Ovary (tissue), 9 donors: Measurements from ENCODE around the gene TES. TPM values are rescaled to one million over a fixed set of nuclear protein-coding genes. Genes with fewer than 3 reads are reported as not detected.

ENCODE experiments used
- DNase-seq, 5 donors: peaks; one replicate each; pipeline ENCODE4 v3.0.0-alpha.2; 2019 to 2020
- H3K27ac ChIP-seq, 2 donors: fragments of 200-600 bp; one replicate each; pipeline versions ENCODE4 v1.5.1 to v1.8.0; 2019 to 2022
- H3K27me3 ChIP-seq: fragments of 200-600 bp; one replicate; pipeline ENCODE4 v1.8.0; 2022
- H3K36me3 ChIP-seq: fragments of 200-600 bp; sonication (generic); one replicate; pipeline ENCODE4 v1.5.1; 2019
- H3K4me1 ChIP-seq: one replicate; pipeline ENCODE4 v1.8.1; 2013; ENCODE audit warnings: mild to moderate bottlenecking, moderate library complexity; ENCODE audit not compliant: insufficient read depth
- H3K4me3 ChIP-seq: fragments of 200-600 bp; sonication (generic); one replicate; pipeline ENCODE4 v1.5.1; 2017
- H3K9me3 ChIP-seq, 2 donors: fragments of 200-600 bp in 1 of 2; sonication (generic) in 1 of 2; one replicate each; pipeline versions ENCODE4 v1.5.1 to v1.8.1; 2013 to 2019; ENCODE audit warnings: mild to moderate bottlenecking in 1 of 2, moderate library complexity in 1 of 2
- CTCF ChIP-seq, 3 donors: fragments of 450-650 bp in 2 of 3; fragments of 200-600 bp in 1 of 3; IDR thresholded peaks; one replicate each; pipeline versions ENCODE4 v1.5.1 to v1.8.0; 2016 to 2022; ENCODE audit warnings: antibody characterized with exemption in 3 of 3, mild to moderate bottlenecking in 1 of 3
- EP300 ChIP-seq: sonication (generic); formaldehyde crosslinking; IDR thresholded peaks from one replicate; pipeline ENCODE4 v1.6.1; 2017; ENCODE audit warnings: antibody characterized with exemption
- POLR2A ChIP-seq: fragments of 450-650 bp; IDR thresholded peaks from one replicate; pipeline ENCODE4 v1.6.1; 2017; ENCODE audit warnings: antibody characterized with exemption, mild to moderate bottlenecking, moderate library complexity
- WGBS, 3 donors: extraction: QIAGEN DNeasy Blood & Tissue Kit in 1 of 3; methylation state at CpG; one replicate each; pipeline versions ENCODE4 v1.1.5 to v1.1.7; 2013 to 2017; 5-methylcytosine and 5-hydroxymethylcytosine counted together
- intact Hi-C, 4 donors: fragments of 100-400 bp; cut with DNase I; formaldehyde crosslinking; loops; one replicate each; pipeline versions ENCODE4 v1.11.0 to v1.15.1; 2022 to 2023
- polyA plus RNA-seq, 2 donors: library from polyadenylated mRNA; stranded (reverse); fragments of 200-250 nt in 1 of 2; fragments of 350-450 nt in 1 of 2; fragmentation: Illumina TruSeq in 1 of 2; extraction: RNeasy Lipid Tissue Mini Kit (QIAGEN cat#74804) in 1 of 2; gene quantifications; one replicate each; pipeline ENCODE4 v1.2.3, GENCODE V29; 2013 to 2014
- total RNA-seq, 7 donors: library from RNA; depleted of rRNA in 2 of 7; stranded (reverse); fragments of >200 nt in 2 of 7; fragmentation: NEBNext Ultra II Directional in 3 of 7; extraction: Animal tissue kit (Norgen Biotek cat#: 25700) in 3 of 7; gene quantifications; one replicate each; pipeline versions ENCODE4 v1.1.0 to v1.2.4, GENCODE V29; 2016 to 2023
- donor health status: DM: no; HTN: no; CAD: no; lungs with moderate emphysema.
- donor health status: DM: no; HTN: no; CAD: no.
- donor health status: Bipolar disorder and iron deficiency.
- donor health status: DM: yes; HTN: yes; CAD: no.
- donor health status: DM: no; HTN: no; CAD: no.
- donor health status: DM: yes; HTN: yes; CAD: no.

TES gene
- total and polyA plus RNA-seq, 9 donors = 6.0 to 65.0 (median 11.1) TPM

- Histone ChIP-seq H3K36me3 (no peaks in the 10 kb centered on the region), H3K4me1 (no peaks in the 10 kb centered on the region), H3K4me3 (no peak overlapping the region), H3K9me3 (no peaks in the 10 kb centered on the region), H3K27ac (no peak overlapping the region), H3K27me3 (no peaks in the 10 kb centered on the region)
- TF ChIP-seq EP300 (no peak), POLR2A (no peak), CTCF (IDR thresholded peaks at IDR 0.05) (no peak)
- 81 to 90% (median 83%) methylated on average over 2 of the region's 2 CpGs for WGBS, 3 donors
- no peak for DNase-seq
- intact Hi-C loops = no loop called here
Observed at GRCh38 chr7:116280803-116281202, 70.5 kb downstream of the TES start.

- intact Hi-C loops = no loop called here
- Histone ChIP-seq H3K4me3 (no peak overlapping the region), H3K9me3 (no peaks in the 10 kb centered on the region), H3K4me1 (no peaks in the 10 kb centered on the region), H3K27me3 (no peaks in the 10 kb centered on the region), H3K36me3 (no peaks in the 10 kb centered on the region), H3K27ac (no peak overlapping the region)
- WGBS, 3 donors = 92 to 95% (median 94%) methylated on average over 3 of the region's 3 CpGs
- DNase-seq = no peak
- no peak for TF ChIP-seq EP300
- TF ChIP-seq CTCF (IDR thresholded peaks at IDR 0.05) = no peak
- no peak for TF ChIP-seq POLR2A
Observed at GRCh38 chr7:116283595-116284204, 73.4 kb downstream of the TES start.

GRCh38 chr7:116284390-116284789 is 74.1 kb downstream of the TES start:
- intact Hi-C loops = no loop called here
- Histone ChIP-seq H3K27me3 (no peaks in the 10 kb centered on the region), H3K27ac (no peak overlapping the region), H3K9me3 (no peaks in the 10 kb centered on the region), H3K4me3 (no peak overlapping the region), H3K4me1 (no peaks in the 10 kb centered on the region), H3K36me3 (no peaks in the 10 kb centered on the region)
- TF ChIP-seq POLR2A (no peak), CTCF (IDR thresholded peaks at IDR 0.05) (no peak), EP300 (no peak)
- WGBS, 3 donors = 61 to 79% (median 73%) methylated on average over 3 of the region's 3 CpGs
- DNase-seq = no peak

- WGBS, 3 donors = 94 to 97% (median 96%) methylated on average over 1 of the region's 1 CpG
Observed at GRCh38 chr7:116285252-116285651, 74.9 kb downstream of the TES start.

More at GRCh38 chr7:116285252-116285651, 74.9 kb downstream of the TES start:
- intact Hi-C loops = no loop called here
- TF ChIP-seq EP300 = no peak
- TF ChIP-seq CTCF (IDR thresholded peaks at IDR 0.05) = no peak
- no peak for TF ChIP-seq POLR2A
- Histone ChIP-seq H3K36me3 (no peaks in the 10 kb centered on the region), H3K27me3 (no peaks in the 10 kb centered on the region), H3K4me1 (no peaks in the 10 kb centered on the region), H3K27ac (no peak overlapping the region), H3K9me3 (no peaks in the 10 kb centered on the region), H3K4me3 (no peak overlapping the region)
- DNase-seq = no peak
